Kasumi-1 (cell line): ENCODE results near the gene KANK4.
A peak's percentile ranks its signal among the peaks of the same experiment; 100 is the strongest.

Experiments used
- DNase-seq, 2 experiments: peaks; one replicate each; lab custom pipeline; 2025; lab: John Stamatoyannopoulos, UW

Gene KANK4

GRCh38 chr1:62318756-62319544, at the start of gene KANK4:
KANK4 (minus strand) TSS chr1:62319434; CDS start chr1:62281564, 37,870 bp downstream.
- DNase-seq = no peak

- DNase-seq = no peak
These were observed 49.8 kb upstream of the KANK4 start for GRCh38 chr1:62368989-62369388.

- DNase-seq = no peak
These were observed 47.8 kb upstream of the KANK4 start for GRCh38 chr1:62367005-62367557.

DNA sequence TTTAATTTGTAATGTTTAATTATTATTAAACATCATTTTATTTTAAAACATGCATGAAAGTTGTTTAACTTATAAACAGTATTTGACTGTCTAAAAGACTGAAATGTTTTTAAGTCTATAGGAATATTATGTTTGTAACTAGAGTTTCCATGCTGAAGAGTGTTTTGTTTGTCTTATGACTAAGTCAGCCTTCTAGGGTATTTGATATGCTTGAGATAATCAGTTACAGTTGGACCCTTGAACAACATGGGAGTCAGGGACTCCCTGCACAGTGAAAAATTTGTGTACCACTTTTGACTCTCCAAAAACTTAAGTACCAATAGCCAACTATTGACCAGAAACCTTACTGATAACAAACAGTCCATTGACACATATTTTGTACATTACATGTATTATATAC, 45.5 kb upstream of the KANK4 start:
- DNase-seq = no peak

DNA sequence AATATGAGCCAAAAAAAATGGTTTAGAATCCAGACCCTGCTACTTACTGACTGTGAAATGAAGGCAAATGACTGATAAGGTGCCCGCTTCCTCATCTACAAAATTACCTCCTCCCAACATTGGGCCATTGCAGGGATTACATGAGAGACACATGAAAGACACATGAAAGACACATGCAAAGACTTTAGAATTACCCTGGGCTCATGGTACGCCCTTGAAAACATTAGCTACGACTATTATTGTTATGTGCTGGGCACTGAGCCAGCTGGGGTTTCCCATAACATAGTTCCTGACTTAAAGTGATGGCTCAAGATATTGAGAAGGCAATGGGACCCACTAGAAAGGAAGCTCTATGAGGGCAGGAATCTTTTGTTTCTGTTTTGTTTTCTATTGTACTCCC, 43.7 kb upstream of the KANK4 start:
- DNase-seq = no peak

DNA sequence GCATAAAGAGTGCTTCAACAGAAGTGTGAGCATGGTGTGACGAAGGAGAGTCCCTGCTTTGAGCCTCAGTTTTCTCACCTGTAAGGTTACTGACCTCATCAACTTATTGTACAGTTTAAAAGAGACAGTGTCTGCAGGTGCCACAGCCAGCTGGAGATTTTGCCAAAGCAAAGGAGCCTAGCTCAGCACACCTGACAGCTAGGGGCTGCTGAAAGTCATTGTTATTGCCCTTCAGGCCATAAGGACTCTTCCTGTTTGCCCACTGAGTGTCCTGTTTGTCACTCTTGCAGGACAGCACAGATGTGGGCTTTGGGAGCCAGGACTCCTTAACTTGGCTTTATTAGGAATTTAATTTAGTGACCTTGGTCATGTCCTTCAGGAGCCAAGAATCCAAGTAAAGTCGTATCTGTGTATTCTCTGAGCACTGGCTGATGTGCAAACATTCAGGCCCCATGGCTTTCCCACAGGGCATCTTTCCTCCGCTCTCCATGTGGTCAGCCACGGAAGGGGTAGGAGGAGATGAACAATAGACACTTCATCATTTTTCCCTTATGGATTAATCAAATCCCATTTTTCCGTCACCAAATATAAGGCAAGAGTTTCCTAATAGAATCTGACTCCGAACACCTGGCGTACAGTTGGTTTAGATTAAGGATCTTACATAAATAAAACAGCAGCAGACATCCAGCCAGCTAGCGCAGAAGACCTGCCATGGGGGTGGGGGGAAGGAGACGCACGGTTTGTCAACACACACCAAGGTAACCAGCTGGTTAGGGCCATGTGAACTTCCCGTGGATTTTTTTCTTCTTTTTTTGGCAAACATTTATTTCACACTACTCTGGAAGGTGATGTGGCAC, 43.1 kb upstream of the KANK4 start:
- DNase-seq = no peak

DNA sequence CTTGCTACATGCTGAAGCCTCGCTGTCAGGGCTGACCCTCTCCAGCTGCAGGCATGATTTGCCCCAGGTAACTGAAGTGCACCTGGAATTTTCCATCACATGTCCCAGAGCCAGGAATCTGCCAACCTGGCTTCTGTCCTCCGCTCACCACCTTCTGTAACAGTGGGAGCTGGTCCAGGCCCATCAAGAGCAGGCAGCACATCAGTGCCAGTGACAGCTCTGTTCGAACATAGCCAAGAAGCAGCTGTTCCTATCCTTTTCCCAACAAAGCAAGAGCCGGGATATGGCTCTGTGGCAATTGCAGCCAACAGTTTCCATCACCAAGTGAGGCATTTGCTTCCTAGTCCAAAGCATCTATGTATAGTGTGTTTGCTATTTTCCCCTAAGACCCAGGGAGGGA, 42.2 kb upstream of the KANK4 start:
- DNase-seq = no peak

GRCh38 chr1:62358665-62359373, 39.6 kb upstream of the KANK4 start:
- DNase-seq = no peak

GRCh38 chr1:62357916-62358315, 38.7 kb upstream of the KANK4 start:
- DNase-seq = no peak

DNA sequence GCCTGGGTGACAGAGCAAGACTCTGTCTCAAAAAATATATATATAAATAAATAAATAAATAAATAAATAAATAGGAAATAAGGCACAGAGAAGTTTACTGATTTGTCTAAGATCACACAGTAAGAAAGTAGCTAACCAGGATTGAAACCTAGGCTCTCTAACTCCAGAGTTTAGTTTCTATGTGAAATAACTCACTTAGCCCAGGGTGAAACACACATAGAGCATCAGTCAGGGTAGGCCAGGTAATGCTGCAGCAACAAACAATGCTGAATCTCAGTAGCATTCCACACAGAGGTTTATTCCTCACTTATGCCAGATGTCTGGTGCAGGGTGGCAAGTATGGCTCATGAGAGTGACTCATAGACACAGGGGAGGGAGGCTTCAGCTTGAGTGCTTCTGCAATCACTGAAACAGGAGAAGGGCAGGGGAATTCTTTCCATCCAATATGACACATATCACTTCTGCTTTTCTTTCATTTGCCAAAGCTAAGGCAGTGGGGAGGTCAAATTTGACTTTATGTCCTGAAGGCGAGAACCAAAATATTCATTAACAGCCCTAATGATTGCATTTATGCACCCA, 37.1 kb upstream of the KANK4 start:
- DNase-seq = peak; percentile 69 to 71

GRCh38 chr1:62355095-62355494, 35.9 kb upstream of the KANK4 start:
- no peak for DNase-seq

- DNase-seq = no peak
These were observed 34.6 kb upstream of the KANK4 start for GRCh38 chr1:62353853-62354252.

DNA sequence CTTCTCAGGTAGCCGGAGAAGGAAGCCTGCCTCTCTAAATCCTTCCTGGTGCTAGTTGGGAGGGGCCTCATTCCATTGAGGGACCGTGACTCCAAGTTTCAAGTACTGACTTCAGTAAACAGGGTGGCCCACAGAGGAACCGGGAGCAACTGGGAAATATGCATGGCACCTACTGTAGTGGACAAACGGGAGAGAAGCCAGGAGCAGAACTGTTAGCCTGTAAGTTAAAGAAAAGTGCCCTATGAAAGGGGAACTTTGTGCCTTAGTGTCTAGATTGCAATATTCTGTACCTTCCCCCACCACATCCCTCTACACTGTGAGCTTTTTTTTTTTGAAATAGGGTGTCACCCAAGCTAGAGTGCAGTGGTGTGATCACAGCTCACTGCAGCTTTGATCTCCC, 33.2 kb upstream of the KANK4 start:
- DNase-seq = peak; percentile 5 to 54

- DNase-seq = no peak
These were observed 30.4 kb upstream of the KANK4 start for GRCh38 chr1:62349470-62350233.

DNA sequence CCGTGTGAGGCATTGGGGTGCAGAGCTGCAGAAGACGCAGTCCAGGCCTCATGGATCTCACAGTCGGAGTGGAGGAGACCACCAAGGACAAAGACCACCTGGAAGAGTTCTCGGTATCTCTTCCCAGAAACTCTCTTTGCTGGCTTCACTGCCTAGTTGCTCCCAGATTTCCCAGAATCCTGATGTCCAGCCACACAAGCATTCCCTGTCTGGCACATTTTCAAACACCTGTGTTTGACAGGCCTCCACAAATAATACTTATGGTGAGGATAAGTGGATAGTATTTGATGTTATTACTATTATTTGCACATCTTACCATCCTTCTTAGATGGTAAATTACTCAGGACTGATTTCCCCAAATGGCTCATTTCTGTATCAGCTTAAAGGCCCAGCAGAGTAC, 27.7 kb upstream of the KANK4 start:
- DNase-seq = no peak

- DNase-seq = no peak
These were observed 24.7 kb upstream of the KANK4 start for GRCh38 chr1:62343911-62344310.

DNA sequence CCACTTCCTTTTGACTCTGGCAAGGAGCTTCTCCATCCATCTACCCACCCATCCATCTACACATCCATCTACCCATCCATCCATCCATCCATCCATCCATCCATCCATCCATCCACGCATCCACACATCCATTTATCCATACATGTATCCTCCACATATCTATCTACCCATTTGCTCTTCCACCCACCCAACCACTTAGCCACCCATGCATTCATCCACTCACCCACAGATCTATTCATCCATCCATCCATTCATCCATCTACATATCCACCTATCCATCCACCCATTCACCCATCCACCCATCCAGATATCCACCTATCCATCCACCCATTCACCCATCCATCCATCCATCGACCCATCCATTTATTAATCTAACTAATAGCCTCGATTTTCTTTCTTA, 23.0 kb upstream of the KANK4 start:
- DNase-seq = no peak

DNA sequence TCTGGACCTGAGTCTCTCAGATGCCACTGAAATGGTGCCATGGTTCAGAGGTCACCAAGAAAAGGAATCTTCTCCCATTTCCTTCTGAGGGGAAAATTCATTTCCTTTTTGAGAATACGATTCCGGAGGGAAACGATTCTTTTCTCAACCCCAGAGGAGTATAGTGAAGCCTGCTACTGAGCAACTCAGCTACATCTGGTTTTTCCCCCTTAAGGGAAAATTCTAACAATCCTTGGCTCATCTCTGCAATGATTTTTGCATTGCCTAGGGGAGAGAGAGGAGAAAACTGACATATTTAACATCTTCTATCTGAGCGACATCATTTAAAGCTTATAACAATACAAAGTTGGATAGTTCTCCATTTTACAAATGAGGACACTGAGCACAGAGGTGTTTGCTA, 22.4 kb upstream of the KANK4 start:
- no peak for DNase-seq

DNA sequence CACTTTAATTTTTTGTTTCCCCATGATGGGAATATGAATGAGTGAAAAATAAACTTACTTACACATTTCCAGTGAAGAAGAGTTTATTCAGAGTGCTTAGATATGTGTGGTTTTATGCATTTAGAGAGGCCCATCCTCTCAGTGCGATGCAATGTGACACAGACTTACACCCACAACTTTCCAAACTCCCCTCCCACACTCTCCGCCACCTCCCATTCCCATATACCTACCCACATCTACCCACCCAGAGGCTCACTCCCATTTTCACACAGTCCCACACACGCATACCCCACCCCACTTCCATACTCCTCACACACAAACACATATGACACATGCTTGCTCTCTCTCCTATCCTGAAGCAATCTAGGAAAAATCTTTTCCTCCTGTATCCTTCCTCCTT, 21.9 kb upstream of the KANK4 start:
- no peak for DNase-seq

DNA sequence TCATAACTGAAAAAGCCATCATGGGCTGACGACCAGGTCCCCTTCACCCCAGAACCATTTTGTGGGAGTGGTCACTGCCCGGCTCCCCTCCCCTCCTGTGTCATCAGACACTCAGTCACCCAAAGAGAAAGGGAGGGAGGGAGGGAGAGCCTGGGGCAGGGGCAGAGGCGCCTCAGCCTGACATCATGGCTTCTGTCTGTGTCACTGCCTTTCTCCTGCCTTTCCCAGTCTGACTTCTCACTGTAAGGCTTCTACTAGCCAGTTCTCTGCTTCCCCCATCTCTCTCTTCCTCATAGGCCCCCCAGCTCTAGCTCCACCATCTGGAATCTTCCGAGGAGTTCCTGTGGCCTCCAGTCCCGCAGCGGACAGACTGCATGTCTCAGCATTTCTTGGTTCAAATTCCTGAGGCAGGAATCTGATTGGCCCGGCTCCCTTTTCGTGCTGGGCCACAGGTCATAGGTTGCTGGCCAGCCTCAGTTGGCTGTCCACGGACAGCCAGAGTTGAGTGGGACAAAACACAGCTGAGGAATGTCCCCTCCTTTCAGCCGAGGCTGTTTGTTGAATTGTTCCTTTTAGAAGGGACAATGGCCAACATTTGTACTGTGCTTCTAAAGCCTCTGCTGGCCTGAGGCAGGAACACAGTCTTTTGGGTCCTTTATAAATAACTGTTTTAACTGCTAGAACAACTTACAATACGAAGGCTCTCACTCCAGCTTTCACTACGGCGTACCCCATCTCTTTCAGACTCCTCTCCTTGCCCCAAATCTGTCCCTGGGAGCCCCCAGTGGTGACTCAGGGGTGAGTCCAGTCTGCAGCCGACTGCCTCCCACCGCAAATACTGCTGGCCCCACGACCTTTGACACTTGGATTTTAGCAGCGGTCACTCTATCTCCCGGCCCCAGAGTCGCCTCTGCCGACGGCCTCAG, 18.7 kb upstream of the KANK4 start:
- DNase-seq = no peak
